Measurements from ENCODE around the gene COL4A6.
"Not testable (repeated sequence)": the region's sequence is repeated elsewhere in the genome, so short reads cannot be mapped to it uniquely, and the experiment has no call there.

The COL4A6 gene

GRCh38 chrX:108438110-108438623, at the start of gene COL4A6:
Gene COL4A6, minus strand, starts transcription at chrX:108438422. Its CDS starts 226 bp downstream, at chrX:108438196.
- DNase-seq = no peak

GRCh38 chrX:108485960-108486359, 47.7 kb upstream of the COL4A6 start:
- no peak for DNase-seq

GRCh38 chrX:108484251-108484650, 46.0 kb upstream of the COL4A6 start:
- DNase-seq = no peak

- DNase-seq = not testable (repeated sequence)
Measured at GRCh38 chrX:108481528-108481927, 43.3 kb upstream of the COL4A6 start.

- no peak for DNase-seq
Measured at GRCh38 chrX:108473979-108474378, 35.8 kb upstream of the COL4A6 start.

- peak; percentile 65 for DNase-seq
Measured at GRCh38 chrX:108468486-108468885, 30.3 kb upstream of the COL4A6 start.

- peak; percentile 22 for DNase-seq
Measured at GRCh38 chrX:108464604-108465003, 26.4 kb upstream of the COL4A6 start.

GRCh38 chrX:108456971-108457477, 18.8 kb upstream of the COL4A6 start:
- DNase-seq = no peak

GRCh38 chrX:108453841-108454240, 15.6 kb upstream of the COL4A6 start:
- no peak for DNase-seq

- peak; percentile 9 for DNase-seq
Measured at GRCh38 chrX:108447303-108447702, 9.1 kb upstream of the COL4A6 start.

GRCh38 chrX:108442901-108443464, 4.8 kb upstream of the COL4A6 start:
- DNase-seq = peak; percentile 2

- DNase-seq = no peak
Measured at GRCh38 chrX:108439961-108440696, 1.9 kb upstream of the COL4A6 start.

- DNase-seq = peak; percentile 86
Measured at GRCh38 chrX:108439426-108439942, 1.3 kb upstream of the COL4A6 start, which contains the start of gene COL4A5. Gene COL4A5, plus strand, starts transcription at chrX:108439838. Its CDS starts 288 bp downstream, at chrX:108440126.

- DNase-seq = no peak
Measured at GRCh38 chrX:108437349-108438109, 693 bp downstream of the COL4A6 start.

- DNase-seq = no peak
Measured at GRCh38 chrX:108435261-108435660, 3.0 kb downstream of the COL4A6 start.

- DNase-seq = no peak
Measured at GRCh38 chrX:108426262-108426661, 12.0 kb downstream of the COL4A6 start.

GRCh38 chrX:108420481-108420880, 17.7 kb downstream of the COL4A6 start:
- no peak for DNase-seq

- DNase-seq = no peak
Measured at GRCh38 chrX:108419401-108419800, 18.8 kb downstream of the COL4A6 start.

GRCh38 chrX:108417257-108417656, 21.0 kb downstream of the COL4A6 start:
- DNase-seq = no peak

GRCh38 chrX:108415891-108416290, 22.3 kb downstream of the COL4A6 start:
- DNase-seq = no peak

GRCh38 chrX:108415146-108415545, 23.1 kb downstream of the COL4A6 start:
- DNase-seq = no peak

GRCh38 chrX:108412783-108413182, 25.4 kb downstream of the COL4A6 start:
- no peak for DNase-seq
